PC-9 (cell line): ENCODE measurements around the gene LRP10. TPM values are rescaled to one million over a fixed set of nuclear protein-coding genes. Genes with fewer than 3 reads are reported as not detected.
"Not testable (repeated sequence)": the region's sequence is repeated elsewhere in the genome, so short reads cannot be mapped to it uniquely, and the experiment has no call there.

ENCODE experiments used
- BruUV-seq: library from RNA; stranded (reverse); fragments of 400-500 nt; replicated peaks from 2 replicates; lab custom pipeline; 2021; lab: Mats Ljungman, UMichigan
- CTCF ChIA-PET: fragments of 300-600 bp; sonication (Branson Sonifier 250); formaldehyde crosslinking; loops from one replicate; lab custom pipeline; 2022; ENCODE audit warnings: antibody characterized with exemption; lab: Charles Lee
- POLR2A ChIA-PET: fragments of 300-600 bp; sonication (Branson Sonifier 250); formaldehyde crosslinking; loops from one replicate; lab custom pipeline; 2022; ENCODE audit warnings: antibody characterized with exemption; ENCODE audit not compliant: unreplicated experiment; lab: Charles Lee
- DNase-seq, 2 experiments: peaks; one replicate each; pipeline versions ENCODE4 v3.0.0 to v3.0.0-alpha.2; 2015 to 2022; ENCODE audit warnings: mixed read lengths in 1 of 2
- H2AFZ ChIP-seq: fragments of 200-600 bp; sonication (generic); 2 replicates; pipeline ENCODE4 v1.8.1; 2017; ENCODE audit warnings: antibody characterized with exemption
- H3F3A ChIP-seq: fragments of 200-600 bp; sonication (generic); 2 replicates; pipeline ENCODE4 v1.8.1; 2017; ENCODE audit warnings: antibody characterized with exemption, mild to moderate bottlenecking, low read depth; ENCODE audit not compliant: insufficient read depth
- H3K27ac ChIP-seq: fragments of 200-600 bp; sonication (generic); 2 replicates; pipeline ENCODE4 v1.6.1; 2016; ENCODE audit warnings: mixed run types
- H3K27me3 ChIP-seq: fragments of 200-600 bp; sonication (generic); 2 replicates; pipeline ENCODE4 v1.6.1; 2016; ENCODE audit warnings: low read depth, mixed run types; ENCODE audit not compliant: insufficient read depth
- H3K36me3 ChIP-seq: fragments of 200-600 bp; sonication (generic); 2 replicates; pipeline ENCODE4 v1.6.1; 2016; ENCODE audit warnings: low read depth, mixed run types
- H3K4me1 ChIP-seq: fragments of 200-600 bp; sonication (generic); replicated peaks from 2 replicates; pipeline ENCODE4 v1.6.1; 2016; ENCODE audit warnings: mixed run types; ENCODE audit not compliant: insufficient read depth
- H3K4me2 ChIP-seq: fragments of 200-600 bp; sonication (generic); 2 replicates; pipeline ENCODE4 v1.6.1; 2017; ENCODE audit warnings: mixed run types
- H3K4me3 ChIP-seq: fragments of 200-600 bp; sonication (generic); 2 replicates; pipeline ENCODE4 v1.6.1; 2016; ENCODE audit warnings: mixed run types
- H3K79me2 ChIP-seq: fragments of 200-600 bp; sonication (generic); 2 replicates; pipeline ENCODE4 v1.6.1; 2017; ENCODE audit warnings: low read depth, mixed run types
- H3K9me2 ChIP-seq: fragments of 200-600 bp; sonication (generic); 2 replicates; pipeline ENCODE4 v1.8.1; 2017; ENCODE audit warnings: mild to moderate bottlenecking; ENCODE audit not compliant: insufficient read depth
- H3K9me3 ChIP-seq: fragments of 200-600 bp; sonication (generic); 2 replicates; pipeline ENCODE4 v1.8.1; 2016; ENCODE audit warnings: low read depth; ENCODE audit not compliant: insufficient read depth
- H4K20me1 ChIP-seq: fragments of 200-600 bp; sonication (generic); 2 replicates; pipeline ENCODE4 v1.8.1; 2017; ENCODE audit not compliant: insufficient read depth
- CTCF ChIP-seq: fragments of 200-600 bp; sonication (generic); conservative IDR thresholded peaks from 2 replicates; pipeline ENCODE4 v1.6.1; 2017; ENCODE audit warnings: mixed run types, antibody characterized with exemption, mild to moderate bottlenecking, moderate library complexity
- EZH2 ChIP-seq: fragments of 200-600 bp; sonication (generic); IDR thresholded peaks from 2 replicates; pipeline ENCODE4 v1.8.0; 2017; ENCODE audit warnings: antibody characterized with exemption, low read depth
- intact Hi-C: fragments of 100-400 bp; cut with micrococcal nuclease; formaldehyde crosslinking; loops from one replicate; pipeline ENCODE4 v1.10.0; 2022; ENCODE audit not compliant: unreplicated experiment
- total RNA-seq: library from RNA; stranded (reverse); gene quantifications from 2 replicates; pipeline ENCODE4 v1.2.3, GENCODE V29; 2021

The LRP10 gene
- total RNA-seq, 1 experiment from 2014 or later, result 61.6 TPM

GRCh38 chr14:22854963-22855724 lies 16.4 kb upstream of the LRP10 start:
- no TSS peak for BruUV-seq
- Histone ChIP-seq H4K20me1 (no peaks in the 10 kb centered on the region), H3K27me3 (no peaks in the 10 kb centered on the region), H3K9me3 (no peaks in the 10 kb centered on the region), H3K27ac (no peak overlapping the region), H2AFZ (no peak overlapping the region), H3K79me2 (no peaks in the 10 kb centered on the region), H3K4me3 (no peak overlapping the region), H3K4me1 (peaks cover 4% of the 10 kb centered on the region; the same call in 1 of the 2 replicates), H3K9me2 (no peaks in the 10 kb centered on the region), H3K36me3 (no peaks in the 10 kb centered on the region), H3F3A (no peaks in the 10 kb centered on the region), H3K4me2 (no peak overlapping the region)
- ChIA-PET CTCF (interaction anchor here (0.6 to 1.7 kb wide), 3 partner anchors 32 to 291 kb away, joined by 4 to 9 read pairs (median 4); no protein-coding TSS in a partner anchor), POLR2A (interaction anchor here (0.6 kb wide), 1 partner anchor 28 kb away, joined by 5 read pairs; the partner anchor contains the start of gene REM2)
- no peak for TF ChIP-seq EZH2
- TF ChIP-seq CTCF, result no peak
- DNase-seq, result peak in 1 of 2 experiments; percentile 42
- intact Hi-C loops, result loop anchor here (5.0 kb wide), 1 partner anchor 298 kb away; no protein-coding TSS in a partner anchor

- Histone ChIP-seq H3K4me3 (no peak overlapping the region), H3K27me3 (no peaks in the 10 kb centered on the region), H2AFZ (no peak overlapping the region), H3K27ac (no peak overlapping the region), H3F3A (no peaks in the 10 kb centered on the region), H3K4me1 (0 out of 2 replicates have a peak, but pooled peaks cover 4% of the 10 kb centered on the region), H3K36me3 (no peaks in the 10 kb centered on the region), H3K9me3 (no peaks in the 10 kb centered on the region), H3K79me2 (no peaks in the 10 kb centered on the region), H3K9me2 (no peaks in the 10 kb centered on the region), H4K20me1 (no peaks in the 10 kb centered on the region), H3K4me2 (no peak overlapping the region)
- ChIA-PET CTCF (no interaction called here), POLR2A (no interaction called here)
- TF ChIP-seq EZH2 (no peak), CTCF (no peak)
- intact Hi-C loops, result no loop called here
- no TSS peak for BruUV-seq
- no peak for DNase-seq
Observed at GRCh38 chr14:22856428-22856827, 15.1 kb upstream of the LRP10 start.

DNA sequence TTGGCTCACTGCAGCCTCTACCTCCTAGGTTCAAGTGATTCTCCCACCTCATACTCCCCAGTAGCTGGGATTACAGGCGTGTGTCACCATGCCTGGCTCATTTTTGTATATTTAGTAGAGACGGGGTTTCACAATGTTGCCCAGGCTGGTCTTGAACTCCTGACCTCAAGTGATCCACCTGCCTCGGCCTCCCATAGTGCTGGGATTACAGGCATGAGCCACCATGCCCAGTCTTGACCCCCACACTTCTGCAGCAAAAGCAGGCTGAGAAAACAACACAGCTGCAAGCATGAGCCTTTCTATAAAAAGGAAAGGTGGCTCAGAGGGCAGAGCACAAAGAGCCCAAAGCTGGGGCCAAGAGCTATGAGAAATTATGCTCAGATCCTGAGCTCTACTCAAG lies 11.2 kb upstream of the LRP10 start:
- H3K4me1 ChIP-seq, H3K4me3 ChIP-seq, H3K9me2 ChIP-seq, H3K27me3 ChIP-seq, H3K4me2 ChIP-seq, BruUV-seq, H4K20me1 ChIP-seq, H3K27ac ChIP-seq, H3K9me3 ChIP-seq, H2AFZ ChIP-seq, intact Hi-C loops, H3K36me3 ChIP-seq, H3F3A ChIP-seq, H3K79me2 ChIP-seq, DNase-seq: not testable (repeated sequence)
- ChIA-PET CTCF (interaction anchor here (0.6 to 0.7 kb wide), 3 partner anchors 9 to 1743 kb away, joined by 3 read pairs; no protein-coding TSS in a partner anchor), POLR2A (interaction anchor here (0.7 kb wide), 1 partner anchor 234 kb away, joined by 13 read pairs; no protein-coding TSS in a partner anchor)
